GM12801 (cell line): ENCODE results near the gene FARP1.

Source experiments
- CTCF ChIP-seq: IDR thresholded peaks from one replicate; pipeline ENCODE4 v1.5.1; 2011; ENCODE audit warnings: control low read depth; ENCODE audit not compliant: insufficient read length; ENCODE audit errors: extremely low read depth

Gene FARP1

GRCh38 chr13:98482476-98483444 lies 339.9 kb downstream of the FARP1 start:
- no peak for TF ChIP-seq CTCF

- TF ChIP-seq CTCF: no peak
Measured at GRCh38 chr13:98483601-98484288, 340.9 kb downstream of the FARP1 start.

DNA sequence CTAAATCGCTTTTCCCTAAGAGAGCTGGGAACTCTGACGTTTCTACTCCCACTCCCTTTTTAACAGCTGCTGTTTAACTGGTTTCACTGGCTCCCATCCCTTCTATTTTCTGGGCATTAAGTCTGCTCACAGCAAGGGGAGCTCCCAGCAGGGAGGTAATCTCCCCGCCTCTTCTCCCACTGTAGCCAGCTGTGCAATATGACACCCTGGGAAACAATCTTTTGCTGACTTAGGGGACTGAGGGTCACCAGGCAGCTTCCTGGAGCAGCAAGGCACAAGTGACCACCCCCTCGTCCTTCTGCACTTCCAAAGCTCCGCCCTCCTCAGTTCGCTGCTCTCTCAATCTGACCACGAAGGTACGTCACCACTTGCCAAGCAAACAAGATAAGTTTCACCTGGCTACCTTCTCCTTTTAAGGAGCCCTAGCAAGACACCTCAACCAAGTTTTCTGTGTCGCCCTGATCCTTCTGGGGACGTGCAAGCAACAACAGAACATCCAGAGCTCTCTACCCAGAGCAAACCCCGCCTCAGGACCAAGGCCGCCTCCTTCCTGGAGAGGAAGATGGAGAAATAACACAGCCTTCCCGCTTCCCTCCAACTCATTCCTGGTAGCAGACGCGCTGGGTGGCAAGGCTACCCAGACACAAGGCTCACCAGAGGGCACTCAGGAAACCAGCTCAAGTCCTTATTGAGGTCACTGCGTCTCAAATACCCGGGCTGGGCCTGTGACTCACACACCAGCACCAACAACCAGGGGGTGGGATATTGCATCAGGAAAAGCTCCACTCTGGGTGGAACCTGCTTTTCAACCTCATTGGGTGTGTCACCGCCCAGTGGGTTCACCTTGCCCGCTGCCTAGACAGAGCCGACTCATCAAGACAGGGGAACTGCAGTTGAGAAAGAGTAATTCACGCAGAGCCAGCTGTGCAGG lies 341.7 kb downstream of the FARP1 start:
- no peak for TF ChIP-seq CTCF

DNA sequence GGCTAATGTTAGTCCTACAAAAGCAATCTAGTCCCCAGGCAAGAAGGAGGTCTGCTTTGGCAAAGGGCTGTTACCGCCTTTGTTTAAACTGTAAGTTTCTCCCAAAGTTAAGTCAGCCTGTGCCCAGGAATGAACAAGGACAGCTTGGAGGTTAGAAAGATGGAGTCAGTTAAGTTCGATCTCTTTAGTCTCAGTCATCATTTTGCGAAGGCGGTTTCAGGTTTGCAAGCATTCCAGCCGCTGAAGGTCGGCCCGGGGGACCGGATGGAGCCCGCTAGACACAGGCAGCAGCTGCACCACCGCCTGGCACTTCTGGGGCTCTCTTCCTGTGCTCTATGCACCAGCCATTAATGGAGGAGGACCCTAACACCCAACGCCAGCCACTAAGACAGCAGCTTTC lies 342.7 kb downstream of the FARP1 start:
- TF ChIP-seq CTCF: no peak

- TF ChIP-seq CTCF: no peak
Measured at GRCh38 chr13:98486412-98486811, 343.5 kb downstream of the FARP1 start.

DNA sequence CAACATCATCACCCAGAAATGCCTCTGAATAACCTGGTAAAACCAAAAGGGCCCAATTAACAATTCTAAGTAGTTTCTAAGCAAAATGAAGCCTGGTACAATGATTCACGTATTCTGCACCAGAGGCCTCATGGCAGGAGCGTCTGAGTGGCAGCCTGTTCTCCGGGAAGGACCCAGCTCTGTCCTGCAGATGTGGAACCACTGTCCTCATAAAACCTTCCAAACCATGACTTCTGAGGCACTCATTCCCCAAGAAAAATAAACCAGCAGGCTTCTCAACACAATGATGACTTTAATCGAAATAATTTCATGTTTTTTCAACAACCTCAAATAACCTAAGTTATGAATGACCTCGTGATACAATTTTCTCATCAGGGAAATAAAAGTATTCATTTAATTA lies 344.1 kb downstream of the FARP1 start:
- no peak for TF ChIP-seq CTCF

GRCh38 chr13:98487522-98487921 lies 344.6 kb downstream of the FARP1 start:
- TF ChIP-seq CTCF: no peak
